Large intestine (tissue), 3 donors: Measurements from ENCODE around the gene CABP1. TPM values are rescaled to one million over a fixed set of nuclear protein-coding genes. Genes with fewer than 3 reads are reported as not detected.

Experiments
- DNase-seq, 2 donors: peaks; one replicate each; pipeline versions ENCODE4 v3.0.0 to v3.0.0-alpha.2; 2013
- H3K27ac ChIP-seq: one replicate; pipeline ENCODE4 v1.5.1; 2013; ENCODE audit warnings: low read length
- H3K27me3 ChIP-seq: 2 replicates; pipeline ENCODE4 v1.6.1; 2013; ENCODE audit warnings: low read length; ENCODE audit not compliant: control insufficient read depth, insufficient read depth
- H3K36me3 ChIP-seq: 2 replicates; pipeline ENCODE4 v1.6.1; 2013; ENCODE audit warnings: low read length; ENCODE audit not compliant: control insufficient read depth, insufficient read depth
- H3K4me1 ChIP-seq: one replicate; pipeline ENCODE4 v1.6.1; 2013; ENCODE audit warnings: low read length; ENCODE audit not compliant: control insufficient read depth, insufficient read depth
- H3K4me3 ChIP-seq: one replicate; pipeline ENCODE4 v1.5.1; 2013; ENCODE audit warnings: low read length
- H3K9me3 ChIP-seq: one replicate; pipeline ENCODE4 v1.6.1; 2013; ENCODE audit warnings: mild to moderate bottlenecking, low read depth, low read length, moderate library complexity; ENCODE audit not compliant: control insufficient read depth
- WGBS: methylation state at CpG from one replicate; pipeline ENCODE4 v1.1.5; 2013; ENCODE audit warnings: low lambda C conversion rate; ENCODE audit not compliant: insufficient coverage; 5-methylcytosine and 5-hydroxymethylcytosine counted together
- polyA plus RNA-seq: library from polyadenylated mRNA; unstranded; fragments of 120-200 nt; gene quantifications from one replicate; pipeline ENCODE4 v1.2.1, GENCODE V29; 2013

CABP1 gene
- polyA plus RNA-seq, 1 donor, result 0.70 TPM

DNA sequence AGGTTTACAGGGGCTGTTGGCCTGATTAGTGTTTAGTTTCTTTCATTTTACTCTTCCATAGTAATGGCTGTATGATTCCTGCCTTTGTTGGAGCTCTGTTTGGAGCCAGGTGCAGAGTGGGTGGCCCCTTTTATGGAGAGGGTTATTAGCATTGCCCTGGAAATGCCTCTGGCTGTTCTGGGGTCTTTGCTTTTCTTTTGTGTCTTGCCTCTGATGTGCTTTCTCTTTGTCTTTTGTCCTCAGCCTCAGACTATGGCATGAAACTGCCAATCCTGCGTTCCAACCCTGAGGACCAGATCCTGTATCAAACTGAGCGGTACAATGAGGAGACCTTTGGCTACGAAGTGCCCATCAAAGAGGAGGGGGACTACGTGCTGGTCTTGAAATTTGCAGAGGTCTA is 53.4 kb downstream of the CABP1 start:
- DNase-seq, result no peak
- Histone ChIP-seq H3K27ac (no peak overlapping the region), H3K9me3 (no peaks in the 10 kb centered on the region), H3K36me3 (peaks cover 57% of the 10 kb centered on the region), H3K4me3 (no peak overlapping the region), H3K4me1 (peaks cover 62% of the 10 kb centered on the region), H3K27me3 (no peaks in the 10 kb centered on the region)
- WGBS, result no CpG with 5 or more reads among the region's 4 CpGs

DNA sequence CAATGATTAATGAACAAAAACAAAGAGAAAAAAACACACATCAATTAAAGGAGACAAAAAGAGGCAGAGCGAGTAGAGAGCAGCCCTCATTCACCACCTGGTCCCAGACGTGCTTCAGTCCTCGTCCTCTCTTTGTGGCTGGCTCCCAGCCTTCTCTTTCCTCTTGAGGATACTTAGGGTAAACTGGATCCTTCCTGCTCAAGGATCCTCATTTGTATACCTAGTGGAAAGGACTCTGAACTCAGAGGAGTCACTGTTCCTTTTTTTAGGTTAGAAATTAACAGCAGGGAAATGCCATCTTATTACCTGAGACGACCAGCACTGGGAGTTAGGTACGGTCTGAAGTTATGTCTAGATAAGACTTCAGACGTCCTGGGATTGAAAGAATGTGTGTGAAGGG is 56.2 kb downstream of the CABP1 start:
- Histone ChIP-seq H3K27ac (peak overlapping the region; percentile 67), H3K4me3 (no peak overlapping the region), H3K36me3 (peaks cover 85% of the 10 kb centered on the region), H3K27me3 (no peaks in the 10 kb centered on the region), H3K9me3 (no peaks in the 10 kb centered on the region), H3K4me1 (peaks cover 40% of the 10 kb centered on the region)
- no CpG with 5 or more reads among the region's 6 CpGs for WGBS
- peak in 1 of 2 donors; percentile 77 for DNase-seq

DNA sequence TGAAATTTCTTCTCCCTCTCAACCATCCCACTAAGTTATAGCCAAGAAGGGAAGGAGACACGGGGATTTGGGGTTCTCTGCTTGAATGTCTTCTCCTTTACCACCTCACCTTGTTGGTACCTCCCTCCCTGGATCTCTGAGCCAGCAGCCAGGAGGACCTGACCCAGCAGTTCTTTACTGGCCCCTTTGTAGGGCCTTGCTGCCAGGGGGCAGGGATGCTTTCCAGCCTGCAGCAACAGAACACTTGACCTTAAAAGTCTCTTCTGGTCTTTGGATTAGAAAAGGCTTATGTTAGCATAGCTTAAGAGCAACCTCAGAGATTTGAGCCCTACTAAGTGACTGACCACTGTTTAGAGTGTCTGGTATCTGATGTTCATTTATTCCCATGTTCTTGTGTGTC is 56.9 kb downstream of the CABP1 start:
- no peak overlapping the region for H3K4me3 ChIP-seq
- peaks cover 33% of the 10 kb centered on the region for H3K4me1 ChIP-seq
- H3K27ac ChIP-seq, result no peak overlapping the region
- H3K9me3 ChIP-seq, result no peaks in the 10 kb centered on the region
- DNase-seq, result no peak
- H3K27me3 ChIP-seq, result no peaks in the 10 kb centered on the region
- H3K36me3 ChIP-seq, result peaks cover 92% of the 10 kb centered on the region
- WGBS, result no CpG with 5 or more reads among the region's 1 CpG

DNA sequence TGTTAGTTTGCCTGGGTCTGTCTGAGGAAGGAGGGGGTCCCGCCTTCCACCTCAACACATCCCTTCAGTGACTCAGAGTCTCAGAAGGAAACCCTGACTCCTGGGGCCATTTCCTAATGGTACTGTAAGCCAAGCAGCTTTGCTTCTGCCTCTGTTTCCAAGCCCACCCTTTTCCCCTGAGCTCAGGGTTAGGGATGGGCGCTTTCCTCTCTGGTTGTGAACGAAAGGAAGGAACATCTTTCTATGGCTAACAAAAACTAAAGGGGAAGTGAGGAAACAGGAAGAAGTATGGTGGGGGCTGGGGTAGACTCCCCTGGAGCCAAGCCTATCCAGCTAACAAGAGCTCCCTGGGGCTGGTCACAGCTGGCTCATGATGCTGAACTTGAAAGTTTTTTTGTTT is 58.2 kb downstream of the CABP1 start:
- peaks cover 97% of the 10 kb centered on the region for H3K36me3 ChIP-seq
- no peaks in the 10 kb centered on the region for H3K27me3 ChIP-seq
- H3K4me3 ChIP-seq, result no peak overlapping the region
- H3K4me1 ChIP-seq, result peaks cover 23% of the 10 kb centered on the region
- H3K27ac ChIP-seq, result no peak overlapping the region
- no CpG with 5 or more reads among the region's 3 CpGs for WGBS
- DNase-seq, result no peak
- no peaks in the 10 kb centered on the region for H3K9me3 ChIP-seq

DNA sequence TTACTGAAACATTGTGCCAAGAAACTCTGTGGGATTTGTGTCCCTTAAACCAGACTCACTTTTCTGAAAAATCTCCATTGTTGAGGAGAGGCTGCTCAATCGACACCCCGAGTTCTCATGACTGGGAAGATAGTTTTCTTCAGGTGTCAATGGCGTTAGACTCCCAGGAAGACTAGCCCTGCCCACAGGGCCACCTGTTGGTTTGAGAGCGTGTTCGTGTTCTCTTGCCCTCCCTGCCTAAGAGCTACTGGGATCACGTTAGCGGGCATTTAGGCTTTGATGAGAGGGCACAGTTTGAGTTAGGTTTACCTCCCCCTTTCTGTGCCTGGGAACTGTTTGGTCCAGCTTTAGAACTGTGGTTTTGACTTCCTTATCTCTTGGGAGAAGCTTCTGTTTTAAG is 59.1 kb downstream of the CABP1 start:
- Histone ChIP-seq H3K36me3 (peaks cover 91% of the 10 kb centered on the region), H3K9me3 (no peaks in the 10 kb centered on the region), H3K27me3 (no peaks in the 10 kb centered on the region), H3K27ac (no peak overlapping the region), H3K4me3 (no peak overlapping the region), H3K4me1 (peaks cover 21% of the 10 kb centered on the region)
- no peak for DNase-seq
- no CpG with 5 or more reads among the region's 7 CpGs for WGBS

DNA sequence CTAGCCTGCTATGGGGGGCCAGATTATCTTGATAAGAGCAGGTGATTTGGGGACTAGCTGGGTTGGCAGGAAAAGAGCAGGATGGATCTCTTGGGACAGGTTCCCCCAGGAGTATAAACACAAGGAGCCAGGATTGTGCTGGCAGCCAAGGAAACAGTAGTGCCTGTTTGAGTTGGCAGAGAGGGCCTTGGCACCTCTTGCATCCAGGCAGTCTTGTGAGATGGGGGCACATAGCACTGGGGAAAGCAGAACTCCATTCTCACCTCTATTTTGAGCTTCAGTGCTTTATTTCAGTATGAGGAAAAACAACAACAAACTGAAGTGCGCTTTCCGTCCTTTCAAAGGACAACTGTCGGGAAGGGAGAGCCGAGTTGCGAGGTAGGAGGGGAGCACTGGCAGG is 60.5 kb downstream of the CABP1 start:
- no peak for DNase-seq
- no peak overlapping the region for H3K27ac ChIP-seq
- H3K36me3 ChIP-seq, result peaks cover 79% of the 10 kb centered on the region
- no peak overlapping the region for H3K4me3 ChIP-seq
- peaks cover 19% of the 10 kb centered on the region for H3K4me1 ChIP-seq
- WGBS, result no CpG with 5 or more reads among the region's 5 CpGs
- no peaks in the 10 kb centered on the region for H3K9me3 ChIP-seq
- H3K27me3 ChIP-seq, result no peaks in the 10 kb centered on the region

DNA sequence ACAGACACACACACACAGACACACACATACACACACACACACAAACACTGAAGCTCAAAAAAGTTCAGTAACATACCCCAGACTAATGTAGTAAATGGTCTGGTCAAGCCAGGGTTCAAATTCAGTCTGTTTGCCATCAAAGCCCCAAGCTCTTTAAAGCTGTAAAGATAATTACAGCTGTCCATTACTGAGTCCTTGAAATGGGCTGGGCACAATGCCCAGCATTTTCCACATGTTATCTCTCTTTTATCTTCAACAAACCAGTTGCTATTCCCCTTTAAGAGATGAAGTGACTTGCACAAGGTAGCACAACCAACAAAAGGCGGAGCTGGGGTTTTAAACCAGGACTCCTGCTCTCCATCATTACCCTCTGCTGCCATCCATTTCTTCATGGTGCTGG is 62.2 kb downstream of the CABP1 start:
- Histone ChIP-seq H3K27me3 (no peaks in the 10 kb centered on the region), H3K27ac (no peak overlapping the region), H3K4me3 (no peak overlapping the region), H3K4me1 (peaks cover 1% of the 10 kb centered on the region), H3K9me3 (no peaks in the 10 kb centered on the region), H3K36me3 (peaks cover 62% of the 10 kb centered on the region)
- WGBS, result no CpG with 5 or more reads among the region's 1 CpG
- DNase-seq, result no peak

DNA sequence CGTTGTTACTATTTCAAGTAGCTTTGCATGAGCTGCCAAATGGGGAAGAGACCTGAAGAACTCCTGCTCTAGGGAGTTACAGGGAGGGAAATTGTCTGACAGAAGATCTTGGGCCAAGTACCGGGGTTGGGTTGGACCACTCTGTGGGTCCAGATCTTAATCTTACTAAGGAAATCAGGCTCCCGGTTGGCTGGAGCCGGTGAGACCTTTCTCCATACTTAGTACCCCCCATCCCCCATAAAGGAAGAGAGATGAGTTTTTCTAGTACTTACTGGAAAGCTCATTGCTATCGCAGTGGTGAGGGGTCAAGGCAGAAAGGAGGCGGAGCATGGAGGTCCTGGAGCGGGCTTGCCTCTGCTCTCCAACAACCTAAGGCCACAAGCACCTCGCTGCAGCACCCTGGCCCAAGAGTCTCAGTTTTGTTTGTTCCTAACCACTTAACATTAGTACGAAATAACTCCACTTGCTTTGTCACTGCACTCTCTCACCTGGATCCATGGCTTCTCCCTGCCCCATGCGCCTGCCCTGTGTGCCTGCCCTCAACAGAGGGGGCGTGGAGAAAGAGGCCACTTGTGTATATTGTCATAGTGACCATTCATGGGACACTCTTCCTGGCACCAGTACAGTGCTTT is 63.0 kb downstream of the CABP1 start:
- no CpG with 5 or more reads among the region's 11 CpGs for WGBS
- H3K9me3 ChIP-seq, result no peaks in the 10 kb centered on the region
- no peak overlapping the region for H3K4me3 ChIP-seq
- no peaks in the 10 kb centered on the region for H3K27me3 ChIP-seq
- no peaks in the 10 kb centered on the region for H3K4me1 ChIP-seq
- H3K36me3 ChIP-seq, result peaks cover 54% of the 10 kb centered on the region
- DNase-seq, result no peak
- no peak overlapping the region for H3K27ac ChIP-seq

DNA sequence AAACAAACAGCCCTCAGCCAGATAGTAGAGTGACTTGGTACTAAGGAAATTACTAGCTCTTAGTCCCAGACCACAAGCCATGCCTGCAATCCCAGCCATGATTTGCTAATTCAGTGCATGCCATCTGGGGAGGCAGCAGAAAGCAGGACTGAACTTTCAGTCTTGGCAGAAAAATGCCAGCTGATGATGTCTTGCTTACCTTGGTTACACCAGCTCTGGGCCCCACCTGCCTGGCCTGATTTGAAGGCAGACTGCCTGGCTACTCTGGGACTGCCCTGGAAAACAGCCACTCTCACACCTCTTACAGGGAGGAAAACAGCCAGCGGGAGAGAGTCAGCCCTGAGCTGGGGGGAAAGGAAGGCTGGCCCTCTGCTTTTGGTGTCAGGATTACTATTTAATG is 65.2 kb downstream of the CABP1 start:
- peaks cover 32% of the 10 kb centered on the region for H3K36me3 ChIP-seq
- H3K4me3 ChIP-seq, result no peak overlapping the region
- no peak for DNase-seq
- no peaks in the 10 kb centered on the region for H3K9me3 ChIP-seq
- H3K27ac ChIP-seq, result no peak overlapping the region
- no peaks in the 10 kb centered on the region for H3K27me3 ChIP-seq
- no CpG with 5 or more reads among the region's 1 CpG for WGBS
- peaks cover 7% of the 10 kb centered on the region for H3K4me1 ChIP-seq

DNA sequence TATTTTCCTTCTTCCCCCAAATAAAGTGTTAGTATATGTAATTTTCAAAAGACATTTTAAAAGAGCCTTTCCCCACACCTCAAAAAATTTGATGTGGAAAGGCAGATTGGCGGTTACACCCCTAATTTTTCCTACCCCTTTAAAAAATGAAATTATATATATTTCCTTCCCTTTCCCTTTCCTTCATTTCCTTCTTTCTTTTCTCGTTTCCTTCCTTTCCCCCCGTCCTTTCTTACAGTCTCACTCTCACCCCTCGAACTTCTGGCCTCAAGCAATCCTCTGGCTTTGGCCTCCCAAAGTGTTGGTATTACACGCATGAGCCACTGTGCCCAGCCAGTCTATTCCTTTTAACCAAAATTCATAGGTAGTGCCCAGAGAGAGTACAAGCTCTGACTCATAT is 65.6 kb downstream of the CABP1 start:
- WGBS, result 84% methylated on average over 3 of the region's 5 CpGs
- H3K4me3 ChIP-seq, result no peak overlapping the region
- no peaks in the 10 kb centered on the region for H3K9me3 ChIP-seq
- no peaks in the 10 kb centered on the region for H3K27me3 ChIP-seq
- no peak for DNase-seq
- H3K27ac ChIP-seq, result no peak overlapping the region
- peaks cover 28% of the 10 kb centered on the region for H3K36me3 ChIP-seq
- peaks cover 7% of the 10 kb centered on the region for H3K4me1 ChIP-seq

DNA sequence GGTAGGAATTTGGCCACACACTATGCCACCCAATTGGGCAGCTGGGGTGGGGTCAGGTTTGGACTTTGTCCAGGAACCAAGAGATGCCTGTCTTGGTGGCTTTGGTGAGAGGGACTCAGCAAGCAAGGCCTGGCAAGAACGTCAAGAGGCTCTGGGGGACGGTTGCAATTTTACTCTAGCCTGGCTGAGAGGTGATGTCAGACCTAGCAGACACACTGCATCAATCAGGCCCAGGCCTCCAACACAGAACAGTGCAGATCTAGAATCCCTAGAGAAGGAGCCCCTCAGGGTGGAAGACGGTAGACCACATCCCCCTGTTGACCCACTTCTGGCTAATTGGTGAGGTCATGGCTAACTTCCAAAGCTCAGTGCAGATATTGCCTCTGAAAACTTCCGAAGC is 68.2 kb downstream of the CABP1 start:
- Histone ChIP-seq H3K27ac (no peak overlapping the region), H3K4me3 (no peak overlapping the region), H3K9me3 (no peaks in the 10 kb centered on the region), H3K27me3 (no peaks in the 10 kb centered on the region), H3K4me1 (peaks cover 15% of the 10 kb centered on the region), H3K36me3 (peaks cover 8% of the 10 kb centered on the region)
- no peak for DNase-seq
- no CpG with 5 or more reads among the region's 4 CpGs for WGBS
